DLD1 (cell line): Measurements from ENCODE around the gene BRINP2.

Experiments
- in situ Hi-C: cut with HindIII; loops from 2 replicates; pipeline ENCODE4 v1.10.0; 2017; ENCODE audit warnings: low sequenced_read_pairs

BRINP2 gene

GRCh38 chr1:177164380-177165068, 6.2 kb upstream of the BRINP2 start, which contains the start of gene ASTN1:
Gene ASTN1 (minus strand): TSS chr1:177164712. CDS start chr1:177164676, 36 bp downstream.
- in situ Hi-C loops, result no loop called here

- in situ Hi-C loops, result no loop called here
Measured at GRCh38 chr1:177165069-177165439, 5.7 kb upstream of the BRINP2 start.

- in situ Hi-C loops, result no loop called here
Measured at GRCh38 chr1:177171536-177172123, 872 bp downstream of the BRINP2 start.

GRCh38 chr1:177172272-177172671, 1.5 kb downstream of the BRINP2 start:
- in situ Hi-C loops, result no loop called here

GRCh38 chr1:177172866-177173265, 2.1 kb downstream of the BRINP2 start:
- in situ Hi-C loops, result no loop called here

GRCh38 chr1:177173976-177174375, 3.2 kb downstream of the BRINP2 start:
- in situ Hi-C loops, result no loop called here

- in situ Hi-C loops, result no loop called here
Measured at GRCh38 chr1:177174921-177175634, 4.3 kb downstream of the BRINP2 start.

- in situ Hi-C loops, result no loop called here
Measured at GRCh38 chr1:177181280-177181630, 10.5 kb downstream of the BRINP2 start.

GRCh38 chr1:177181631-177182291, 11.0 kb downstream of the BRINP2 start:
- in situ Hi-C loops, result no loop called here

- in situ Hi-C loops, result no loop called here
Measured at GRCh38 chr1:177183836-177184235, 13.1 kb downstream of the BRINP2 start.

- in situ Hi-C loops, result no loop called here
Measured at GRCh38 chr1:177185209-177185608, 14.5 kb downstream of the BRINP2 start.

- in situ Hi-C loops, result no loop called here
Measured at GRCh38 chr1:177186639-177187038, 15.9 kb downstream of the BRINP2 start.

- in situ Hi-C loops, result no loop called here
Measured at GRCh38 chr1:177190308-177190970, 19.7 kb downstream of the BRINP2 start.

- in situ Hi-C loops, result no loop called here
Measured at GRCh38 chr1:177198243-177198642, 27.5 kb downstream of the BRINP2 start.

GRCh38 chr1:177200290-177200689, 29.5 kb downstream of the BRINP2 start:
- in situ Hi-C loops, result no loop called here

GRCh38 chr1:177206831-177207355, 36.1 kb downstream of the BRINP2 start:
- in situ Hi-C loops, result no loop called here

- in situ Hi-C loops, result no loop called here
Measured at GRCh38 chr1:177208920-177209319, 38.2 kb downstream of the BRINP2 start.

GRCh38 chr1:177209357-177209756, 38.6 kb downstream of the BRINP2 start:
- in situ Hi-C loops, result no loop called here

- in situ Hi-C loops, result no loop called here
Measured at GRCh38 chr1:177210071-177210470, 39.3 kb downstream of the BRINP2 start.

- in situ Hi-C loops, result no loop called here
Measured at GRCh38 chr1:177211231-177211630, 40.5 kb downstream of the BRINP2 start.
